Transverse colon (tissue), 4 donors: Measurements from ENCODE around the gene PDE4DIP. TPM values are rescaled to one million over a fixed set of nuclear protein-coding genes. Genes with fewer than 3 reads are reported as not detected.
"Not testable (repeated sequence)": the region's sequence is repeated elsewhere in the genome, so short reads cannot be mapped to it uniquely, and the experiment has no call there.

Experiments
- DNase-seq: peaks from one replicate; pipeline ENCODE4 v3.0.0-alpha.2; 2019
- H3K27ac ChIP-seq, 4 donors: fragments of 200-600 bp; sonication (generic); 2 replicates each; pipeline ENCODE4 v1.5.1; 2016 to 2018; ENCODE audit warnings: inconsistent platforms in 4 of 4
- H3K27me3 ChIP-seq: fragments of 200-600 bp; sonication (generic); 2 replicates; pipeline ENCODE4 v1.5.1; 2017; ENCODE audit warnings: inconsistent platforms
- H3K36me3 ChIP-seq, 4 donors: fragments of 200-600 bp; sonication (generic); 2 replicates each; pipeline ENCODE4 v1.5.1; 2017 to 2019; ENCODE audit warnings: inconsistent platforms in 4 of 4
- H3K4me1 ChIP-seq, 4 donors: fragments of 200-600 bp; sonication (generic); 2 replicates each; pipeline ENCODE4 v1.5.1; 2017 to 2020; ENCODE audit warnings: inconsistent platforms in 4 of 4
- H3K4me3 ChIP-seq, 4 donors: fragments of 200-600 bp; sonication (generic); 1 replicate in 1 of 4; 2 replicates in 3 of 4; pipeline versions ENCODE4 v1.5.1 to v1.6.1; 2017 to 2019; ENCODE audit warnings: inconsistent platforms in 4 of 4
- H3K9me3 ChIP-seq, 2 donors: fragments of 200-600 bp; sonication (generic); 2 replicates each; pipeline ENCODE4 v1.5.1; 2017 to 2019; ENCODE audit warnings: inconsistent platforms in 2 of 2
- WGBS, 2 donors: methylation state at CpG; one replicate each; pipeline ENCODE4 v1.1.5; 2018; ENCODE audit warnings: low coverage in 1 of 2; 5-methylcytosine and 5-hydroxymethylcytosine counted together
- in situ Hi-C, 4 donors: fragments of 200-750 bp; cut with MboI; loops; one replicate each; pipeline versions ENCODE4 v1.15.0 to v1.15.1; 2017; ENCODE audit warnings: low sequenced_read_pairs in 3 of 4, low pct_ligation_motif_present in 1 of 4, low pct_unique_long_range_greater_than_20kb in 1 of 4
- intact Hi-C: fragments of 100-400 bp; cut with DNase I; formaldehyde crosslinking; loops from one replicate; pipeline ENCODE4 v1.15.1; 2023; ENCODE audit warnings: low total_unique reads
- small RNA-seq, 4 donors: library from RNA; depleted of rRNA; stranded (forward); fragments of <200 nt; gene quantifications; one replicate each; pipeline ENCODE3, GENCODE V24; 2016
- total RNA-seq, 4 donors: library from RNA; depleted of rRNA; stranded (reverse); fragments of >200 nt; gene quantifications; one replicate each; pipeline ENCODE4 v1.1.0, GENCODE V29; 2016
- TF ChIP-seq, protein P1 (sequence below), 5 experiments: fragments of 200-600 bp in 3 of 5; fragments of 450-650 bp in 2 of 5; sonication (generic) in 3 of 5; IDR thresholded peaks; 1 replicate in 2 of 5; 2 replicates in 3 of 5; pipeline ENCODE4 v1.5.1; 2016 to 2017; ENCODE audit warnings: antibody characterized with exemption in 5 of 5, inconsistent platforms in 3 of 5, mild to moderate bottlenecking in 2 of 5, moderate library complexity in 1 of 5

Gene PDE4DIP
- total RNA-seq, 4 donors from 2014 or later = 50.9 to 149 (median 57.3) TPM

DNA sequence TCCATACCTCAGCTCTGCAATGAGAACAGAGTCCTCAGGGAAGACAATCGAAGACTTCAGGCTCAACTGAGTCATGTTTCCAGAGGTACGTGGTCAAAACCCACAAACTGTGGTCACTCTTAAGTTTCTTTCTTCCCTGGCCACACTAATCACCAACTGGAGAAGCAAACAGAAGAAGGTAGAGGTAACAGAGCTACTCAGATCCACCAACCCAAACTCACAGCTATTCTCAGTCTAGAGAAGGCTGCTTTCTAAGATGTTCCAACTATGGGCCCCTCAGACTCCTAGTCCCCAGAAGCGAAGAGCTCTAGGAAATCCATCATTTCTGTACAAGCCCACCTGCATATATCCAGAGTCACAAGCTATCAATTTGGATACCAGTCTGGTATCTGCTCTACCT lies 174.3 kb downstream of the PDE4DIP start:
- H3K4me3 ChIP-seq, in situ Hi-C loops, H3K36me3 ChIP-seq, H3K27me3 ChIP-seq, H3K4me1 ChIP-seq, intact Hi-C loops, H3K27ac ChIP-seq, DNase-seq, H3K9me3 ChIP-seq: not testable (repeated sequence)
- no CpG with 5 or more reads among the region's 3 CpGs for WGBS, 2 donors

- H3K27ac ChIP-seq, DNase-seq, in situ Hi-C loops, H3K27me3 ChIP-seq, H3K4me3 ChIP-seq, intact Hi-C loops, H3K9me3 ChIP-seq, H3K36me3 ChIP-seq, H3K4me1 ChIP-seq: not testable (repeated sequence)
- no CpG with 5 or more reads among the region's 3 CpGs for WGBS, 2 donors
These were observed 180.1 kb downstream of the PDE4DIP start for GRCh38 chr1:149024327-149024726.

DNA sequence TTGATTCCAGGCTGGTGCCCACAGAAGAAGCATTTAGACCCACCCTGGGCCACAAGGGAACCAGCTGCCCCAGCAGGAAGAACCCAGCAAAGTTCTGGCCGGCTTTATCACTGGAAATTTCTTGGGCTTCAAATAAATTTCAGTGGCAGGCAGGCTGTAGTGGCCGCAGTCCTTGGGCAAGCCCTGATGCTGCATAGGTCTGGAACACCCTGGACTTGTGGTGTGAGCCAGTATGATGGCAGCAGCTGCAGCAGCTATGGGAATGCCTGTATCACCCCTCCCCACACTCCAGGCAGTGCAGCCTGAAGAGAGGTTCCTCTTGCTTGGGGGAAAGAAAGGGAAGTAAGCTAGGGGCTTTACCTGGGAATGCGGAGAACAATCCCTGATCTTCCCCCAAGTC lies 189.7 kb downstream of the PDE4DIP start:
- intact Hi-C loops, H3K36me3 ChIP-seq, H3K4me3 ChIP-seq, H3K27ac ChIP-seq, H3K27me3 ChIP-seq, in situ Hi-C loops, DNase-seq, H3K4me1 ChIP-seq, H3K9me3 ChIP-seq: not testable (repeated sequence)
- 80% methylated on average over 1 of the region's 3 CpGs; no CpG with 5 or more reads in 1 of the 2 donors for WGBS, 2 donors

DNA sequence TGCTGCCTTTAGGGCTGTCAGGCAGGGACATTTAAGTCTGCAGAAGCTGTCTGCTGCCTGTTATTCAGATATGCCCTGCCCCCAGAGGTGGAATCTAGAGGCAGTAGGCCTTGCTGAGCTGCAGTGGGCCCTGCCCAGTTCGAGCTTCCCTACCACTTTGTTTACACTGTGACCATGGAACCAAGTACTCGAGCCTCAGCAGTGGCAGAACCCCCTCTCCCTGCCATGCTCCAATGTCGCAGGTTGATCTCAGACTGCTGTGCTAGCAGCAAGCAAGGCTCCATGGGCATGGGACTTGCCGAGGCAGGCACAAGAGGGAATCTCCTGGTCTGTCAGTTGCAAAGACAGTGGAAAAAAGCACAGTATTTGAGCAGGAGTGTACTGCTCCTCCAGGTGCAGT lies 198.8 kb downstream of the PDE4DIP start:
- DNase-seq, in situ Hi-C loops, H3K4me1 ChIP-seq, H3K9me3 ChIP-seq, intact Hi-C loops, H3K27ac ChIP-seq, H3K27me3 ChIP-seq, H3K36me3 ChIP-seq, H3K4me3 ChIP-seq: not testable (repeated sequence)
- 89% methylated on average over 2 of the region's 4 CpGs; no CpG with 5 or more reads in 1 of the 2 donors for WGBS, 2 donors

DNA sequence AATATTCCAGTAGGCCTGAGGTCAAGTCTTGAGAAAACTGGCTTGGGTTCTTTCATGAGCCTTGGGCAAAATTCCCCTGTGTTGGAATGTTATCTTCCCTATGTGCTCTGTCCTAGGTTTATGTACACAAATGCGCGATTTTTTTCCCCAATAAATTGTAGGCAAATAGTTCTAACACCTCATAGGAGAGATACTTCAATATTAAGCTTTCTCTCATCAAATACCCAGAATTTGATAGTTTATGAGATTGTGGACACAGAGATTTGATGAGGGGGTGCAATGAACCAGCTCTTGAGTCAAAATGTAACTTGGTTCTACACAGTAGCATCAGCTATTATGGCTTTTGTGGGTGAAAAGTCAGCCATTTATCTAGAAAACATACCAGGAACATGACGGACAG lies 220.4 kb downstream of the PDE4DIP start:
- H3K9me3 ChIP-seq, DNase-seq, H3K27ac ChIP-seq, in situ Hi-C loops, H3K36me3 ChIP-seq, H3K4me3 ChIP-seq, intact Hi-C loops, H3K4me1 ChIP-seq, H3K27me3 ChIP-seq: not testable (repeated sequence)
- WGBS, 2 donors = 76 to 81% methylated on average over 3 of the region's 3 CpGs

GRCh38 chr1:149075505-149076127 lies 231.4 kb downstream of the PDE4DIP start:
- H3K36me3 ChIP-seq, DNase-seq, intact Hi-C loops, H3K27ac ChIP-seq, H3K27me3 ChIP-seq, H3K9me3 ChIP-seq, H3K4me1 ChIP-seq, in situ Hi-C loops, H3K4me3 ChIP-seq: not testable (repeated sequence)
- TF ChIP-seq, protein P1, sequence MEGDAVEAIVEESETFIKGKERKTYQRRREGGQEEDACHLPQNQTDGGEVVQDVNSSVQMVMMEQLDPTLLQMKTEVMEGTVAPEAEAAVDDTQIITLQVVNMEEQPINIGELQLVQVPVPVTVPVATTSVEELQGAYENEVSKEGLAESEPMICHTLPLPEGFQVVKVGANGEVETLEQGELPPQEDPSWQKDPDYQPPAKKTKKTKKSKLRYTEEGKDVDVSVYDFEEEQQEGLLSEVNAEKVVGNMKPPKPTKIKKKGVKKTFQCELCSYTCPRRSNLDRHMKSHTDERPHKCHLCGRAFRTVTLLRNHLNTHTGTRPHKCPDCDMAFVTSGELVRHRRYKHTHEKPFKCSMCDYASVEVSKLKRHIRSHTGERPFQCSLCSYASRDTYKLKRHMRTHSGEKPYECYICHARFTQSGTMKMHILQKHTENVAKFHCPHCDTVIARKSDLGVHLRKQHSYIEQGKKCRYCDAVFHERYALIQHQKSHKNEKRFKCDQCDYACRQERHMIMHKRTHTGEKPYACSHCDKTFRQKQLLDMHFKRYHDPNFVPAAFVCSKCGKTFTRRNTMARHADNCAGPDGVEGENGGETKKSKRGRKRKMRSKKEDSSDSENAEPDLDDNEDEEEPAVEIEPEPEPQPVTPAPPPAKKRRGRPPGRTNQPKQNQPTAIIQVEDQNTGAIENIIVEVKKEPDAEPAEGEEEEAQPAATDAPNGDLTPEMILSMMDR (IDR thresholded peaks at IDR 0.05) = peak in 2 of 5 experiments; percentile 4 to 22
- 42 to 52% methylated on average over 4 to 5 of the region's 9 CpGs for WGBS, 2 donors

Small RNAs within 50 kb of the gene (small RNA-seq; reads per million reads assigned to genes)
- gene RN7SKP88 (0 reads per million in 4 donors), gene RNU2-38P (0 reads per million in 4 donors)

Other genes with a start within 250 kb of the PDE4DIP start
- gene NBPF14, start 248.4 kb upstream of the PDE4DIP start, total RNA-seq = 10 to 100 TPM; 19.5 to 48.4 (median 32.8) TPM
- 10 to 100 TPM in 2 of 4 donors, not detected in 2; 29.5 to 59.0 TPM for gene NUDT4B, start 95.7 kb upstream of the PDE4DIP start, total RNA-seq